Tibial artery (tissue), 4 donors: ENCODE results near the gene MAB21L3.

Source experiments
- DNase-seq, 2 donors: peaks; one replicate each; pipeline ENCODE4 v3.0.0-alpha.2; 2019
- H3K27ac ChIP-seq, 2 donors: fragments of 200-600 bp; sonication (generic) in 1 of 2; 1 replicate in 1 of 2; 2 replicates in 1 of 2; pipeline ENCODE4 v1.5.1; 2018 to 2019; ENCODE audit warnings: mild to moderate bottlenecking in 1 of 2
- H3K27me3 ChIP-seq, 2 donors: fragments of 200-600 bp; sonication (generic) in 1 of 2; one replicate each; pipeline versions ENCODE4 v1.5.1 to v1.6.0; 2016 to 2019
- H3K36me3 ChIP-seq, 3 donors: fragments of 200-600 bp; sonication (generic) in 2 of 3; one replicate each; pipeline ENCODE4 v1.5.1; 2016 to 2019; ENCODE audit warnings: mild to moderate bottlenecking in 2 of 3
- H3K4me1 ChIP-seq, 4 donors: fragments of 200-600 bp; sonication (generic) in 2 of 4; 1 replicate in 3 of 4; 2 replicates in 1 of 4; pipeline ENCODE4 v1.5.1; 2016 to 2019
- H3K4me3 ChIP-seq, 2 donors: fragments of 200-600 bp; sonication (generic) in 1 of 2; 1 replicate in 1 of 2; 2 replicates in 1 of 2; pipeline ENCODE4 v1.5.1; 2018 to 2019; ENCODE audit warnings: mild to moderate bottlenecking in 2 of 2
- H3K9me3 ChIP-seq, 3 donors: fragments of 200-600 bp; sonication (generic) in 1 of 3; one replicate each; pipeline ENCODE4 v1.5.1; 2016 to 2019
- CTCF ChIP-seq, 2 experiments: fragments of 200-600 bp in 1 of 2; fragments of 450-650 bp in 1 of 2; IDR thresholded peaks; one replicate each; pipeline ENCODE4 v1.5.1; 2017 to 2019; ENCODE audit warnings: antibody characterized with exemption in 2 of 2, mild to moderate bottlenecking in 1 of 2, moderate library complexity in 1 of 2
- intact Hi-C: fragments of 100-400 bp; cut with DNase I; formaldehyde crosslinking; loops from one replicate; pipeline ENCODE4 v1.15.0; 2023; ENCODE audit warnings: low total_unique reads

The MAB21L3 gene

GRCh38 chr1:116172666-116173065 lies 61.5 kb downstream of the MAB21L3 start:
- no peak overlapping the region for H3K27ac ChIP-seq
- no peak for DNase-seq
- H3K4me1 ChIP-seq: peaks cover 0 to 13% (median 9%) of the 10 kb centered on the region in 4 donors
- H3K9me3 ChIP-seq: no peaks in the 10 kb centered on the region
- no peak overlapping the region for H3K4me3 ChIP-seq
- H3K36me3 ChIP-seq: no peaks in the 10 kb centered on the region
- no peak for TF ChIP-seq CTCF (IDR thresholded peaks at IDR 0.05)
- intact Hi-C loops: no loop called here
- H3K27me3 ChIP-seq: peaks cover 0 to 2% of the 10 kb centered on the region in 2 donors

GRCh38 chr1:116175611-116176010 lies 64.4 kb downstream of the MAB21L3 start:
- Histone ChIP-seq H3K27me3 (peaks cover 0 to 2% of the 10 kb centered on the region in 2 donors), H3K4me1 (no peaks in the 10 kb centered on the region), H3K36me3 (no peaks in the 10 kb centered on the region), H3K27ac (no peak overlapping the region), H3K4me3 (no peak overlapping the region), H3K9me3 (no peaks in the 10 kb centered on the region)
- no peak for DNase-seq
- intact Hi-C loops: no loop called here
- TF ChIP-seq CTCF (IDR thresholded peaks at IDR 0.05): no peak

- Histone ChIP-seq H3K4me1 (no peaks in the 10 kb centered on the region), H3K4me3 (no peak overlapping the region), H3K36me3 (no peaks in the 10 kb centered on the region), H3K27me3 (peaks cover 0 to 4% of the 10 kb centered on the region in 2 donors), H3K9me3 (no peaks in the 10 kb centered on the region), H3K27ac (no peak overlapping the region)
- DNase-seq: no peak
- intact Hi-C loops: no loop called here
- TF ChIP-seq CTCF (IDR thresholded peaks at IDR 0.05): no peak
Measured at GRCh38 chr1:116176306-116176789, 65.1 kb downstream of the MAB21L3 start.

- DNase-seq: no peak
- intact Hi-C loops: no loop called here
- Histone ChIP-seq H3K27ac (no peak overlapping the region), H3K36me3 (no peaks in the 10 kb centered on the region), H3K4me1 (no peaks in the 10 kb centered on the region), H3K9me3 (no peaks in the 10 kb centered on the region), H3K4me3 (no peak overlapping the region), H3K27me3 (peaks cover 0 to 14% of the 10 kb centered on the region in 2 donors)
- TF ChIP-seq CTCF (IDR thresholded peaks at IDR 0.05): no peak
Measured at GRCh38 chr1:116177861-116178260, 66.7 kb downstream of the MAB21L3 start.

- intact Hi-C loops: no loop called here
- no peak for TF ChIP-seq CTCF (IDR thresholded peaks at IDR 0.05)
- Histone ChIP-seq H3K4me3 (no peak overlapping the region), H3K27me3 (peaks cover 0 to 14% of the 10 kb centered on the region in 2 donors), H3K4me1 (no peaks in the 10 kb centered on the region), H3K9me3 (no peaks in the 10 kb centered on the region), H3K27ac (no peak overlapping the region), H3K36me3 (no peaks in the 10 kb centered on the region)
- DNase-seq: no peak
Measured at GRCh38 chr1:116178837-116179236, 67.6 kb downstream of the MAB21L3 start.

GRCh38 chr1:116179419-116179818 lies 68.2 kb downstream of the MAB21L3 start:
- H3K27me3 ChIP-seq: peaks cover 0 to 17% of the 10 kb centered on the region in 2 donors
- TF ChIP-seq CTCF (IDR thresholded peaks at IDR 0.05): no peak
- H3K9me3 ChIP-seq: no peaks in the 10 kb centered on the region
- intact Hi-C loops: no loop called here
- no peaks in the 10 kb centered on the region for H3K36me3 ChIP-seq
- H3K4me3 ChIP-seq: no peak overlapping the region
- H3K27ac ChIP-seq: no peak overlapping the region
- no peak for DNase-seq
- no peaks in the 10 kb centered on the region for H3K4me1 ChIP-seq
